ENCODE measurements around the gene SRR.

- TF ChIP-seq BRF2 (IDR thresholded peaks at IDR 0.05; ENCODE audit: borderline replicate concordance, insufficient read depth, insufficient read length) (no peak), E2F6 (IDR thresholded peaks at IDR 0.05; ENCODE audit: borderline replicate concordance in 1 of 2, extremely low read depth in 1 of 2, insufficient read depth in 1 of 2, insufficient read length in 1 of 2, low read depth in 1 of 2, low read length in 1 of 2, poor library complexity in 1 of 2, severe bottlenecking in 1 of 2) (no peak), MLLT1 (IDR thresholded peaks at IDR 0.05) (no peak), CTCF (IDR thresholded peaks at IDR 0.05 in 2 of 3, conservative IDR thresholded peaks at IDR 0.05 in 1 of 3; ENCODE audit: insufficient read depth in 2 of 3, low read depth in 1 of 3, low read length in 3 of 3) (no peak), RCOR1 (IDR thresholded peaks at IDR 0.05; ENCODE audit: borderline replicate concordance in 1 of 2, low read depth in 2 of 2, low read length in 2 of 2) (no peak), ZNF561 (CRISPR knock-in tag; conservative IDR thresholded peaks at IDR 0.05) (no peak), POLR2AphosphoS5 (IDR thresholded peaks at IDR 0.05; ENCODE audit: control insufficient read depth, insufficient read depth, low read depth, low read length) (no peak), THRA (IDR thresholded peaks at IDR 0.05) (no peak), NFIC (IDR thresholded peaks at IDR 0.05) (no peak)
These were observed 58.7 kb downstream of the SRR start for GRCh38 chr17:2362416-2362815.
